NCI-H1417 (cell line): Measurements from ENCODE around the gene F3.

Experiments used
- DNase-seq, 3 experiments: peaks; one replicate each; lab custom pipeline; 2025; lab: John Stamatoyannopoulos, UW

Gene F3

DNA sequence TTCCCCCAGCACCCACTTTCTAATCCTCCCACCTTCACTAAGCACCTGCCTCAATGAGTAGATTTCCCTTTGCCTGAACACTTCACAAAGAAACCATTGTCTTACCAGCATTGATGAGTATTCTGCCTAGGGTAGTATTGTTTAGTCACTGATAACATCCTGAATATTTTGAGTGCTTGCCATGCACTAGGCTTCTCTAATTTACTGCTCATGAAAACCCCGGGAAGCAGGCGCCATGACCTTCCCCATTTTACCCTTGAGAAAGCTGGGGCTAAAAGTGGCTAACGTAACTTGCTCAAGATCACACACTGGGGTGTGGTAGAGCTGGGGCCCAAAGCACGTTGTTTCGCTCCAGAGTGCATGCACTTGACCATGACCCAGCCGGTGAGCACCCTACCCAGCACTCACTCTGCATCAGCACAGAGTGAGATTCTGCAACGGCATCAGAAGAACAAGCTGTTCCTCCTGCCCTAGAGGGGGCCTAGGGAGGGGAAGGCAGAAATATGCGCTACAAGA, 10.6 kb upstream of the F3 start:
- no peak for DNase-seq

DNA sequence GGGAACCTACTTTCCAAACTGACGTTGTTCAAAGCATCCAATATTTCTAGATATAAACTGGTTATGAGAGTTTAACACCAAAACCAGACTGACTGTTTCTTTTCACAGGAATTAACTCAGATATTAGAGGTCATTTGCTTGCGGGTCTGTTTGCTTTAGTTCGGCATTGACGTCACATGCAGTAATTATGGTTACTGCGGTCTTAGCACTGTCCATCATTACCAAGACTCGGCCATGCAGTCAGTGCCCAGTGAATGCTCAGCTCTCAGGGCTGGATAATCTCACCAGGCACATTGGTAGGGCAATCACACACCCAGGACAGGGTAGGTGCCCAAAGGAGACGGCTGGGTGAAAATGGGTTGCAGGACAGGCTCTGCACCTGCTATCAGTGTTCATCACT, 9.9 kb upstream of the F3 start:
- no peak for DNase-seq

DNA sequence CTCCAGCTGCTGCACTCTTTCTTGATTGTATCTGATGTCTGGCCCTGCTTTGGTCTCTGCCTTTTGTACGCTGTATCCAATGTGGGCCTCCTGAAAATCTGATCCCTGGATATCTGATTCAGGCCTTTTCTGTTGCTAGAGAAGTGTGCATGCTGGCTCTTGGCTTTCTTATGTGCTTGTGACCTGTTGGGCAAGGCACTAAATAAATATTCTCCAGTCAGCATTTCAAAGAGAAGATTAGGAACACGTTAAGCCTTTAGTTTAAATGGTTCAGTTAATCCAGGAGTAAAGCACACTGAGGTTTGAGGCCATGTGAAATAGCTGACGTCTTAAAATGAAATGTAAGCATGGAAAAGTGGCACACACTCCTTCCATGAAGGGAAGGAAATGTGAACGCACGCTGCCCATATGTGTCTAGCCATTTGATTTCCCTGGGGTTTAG, 9.3 kb upstream of the F3 start:
- DNase-seq = no peak

DNA sequence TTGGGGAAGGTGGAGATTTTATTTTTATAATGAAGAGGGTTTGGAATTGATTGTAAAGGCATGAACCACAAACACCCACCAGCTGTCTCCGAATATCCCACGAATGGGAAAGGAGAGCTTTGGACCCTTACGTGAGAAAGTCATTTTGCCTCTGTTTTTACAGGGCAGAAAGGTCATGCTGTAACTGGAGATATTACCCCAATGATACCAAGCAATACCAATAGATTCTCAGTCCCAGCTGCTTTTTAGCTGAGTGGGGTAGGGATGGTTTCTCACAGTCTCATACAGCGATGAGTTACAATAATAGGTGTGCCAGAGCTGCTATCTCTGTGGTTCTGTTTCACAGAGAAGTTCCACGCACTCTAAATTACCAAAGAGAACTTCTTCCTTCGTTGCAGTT, 8.8 kb upstream of the F3 start:
- DNase-seq = no peak

DNA sequence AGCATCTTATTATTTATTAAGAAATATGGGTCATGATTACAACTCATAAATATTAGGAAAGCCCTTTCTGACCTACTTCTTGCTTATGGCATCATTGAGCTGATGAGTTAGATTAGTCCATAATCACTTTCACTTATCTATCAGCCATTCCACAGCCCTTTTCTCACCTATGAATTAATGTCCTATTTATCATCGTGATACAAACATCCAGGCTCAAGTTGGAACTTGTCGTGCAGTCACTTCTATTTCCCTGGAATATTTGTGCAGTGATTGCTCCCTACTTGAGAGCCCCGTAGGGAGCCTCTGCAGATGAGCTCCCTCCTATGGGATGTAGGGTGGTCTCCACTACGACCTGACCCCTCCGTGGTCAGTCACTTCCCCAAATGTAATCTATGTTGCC, 8.1 kb upstream of the F3 start:
- DNase-seq = no peak

DNA sequence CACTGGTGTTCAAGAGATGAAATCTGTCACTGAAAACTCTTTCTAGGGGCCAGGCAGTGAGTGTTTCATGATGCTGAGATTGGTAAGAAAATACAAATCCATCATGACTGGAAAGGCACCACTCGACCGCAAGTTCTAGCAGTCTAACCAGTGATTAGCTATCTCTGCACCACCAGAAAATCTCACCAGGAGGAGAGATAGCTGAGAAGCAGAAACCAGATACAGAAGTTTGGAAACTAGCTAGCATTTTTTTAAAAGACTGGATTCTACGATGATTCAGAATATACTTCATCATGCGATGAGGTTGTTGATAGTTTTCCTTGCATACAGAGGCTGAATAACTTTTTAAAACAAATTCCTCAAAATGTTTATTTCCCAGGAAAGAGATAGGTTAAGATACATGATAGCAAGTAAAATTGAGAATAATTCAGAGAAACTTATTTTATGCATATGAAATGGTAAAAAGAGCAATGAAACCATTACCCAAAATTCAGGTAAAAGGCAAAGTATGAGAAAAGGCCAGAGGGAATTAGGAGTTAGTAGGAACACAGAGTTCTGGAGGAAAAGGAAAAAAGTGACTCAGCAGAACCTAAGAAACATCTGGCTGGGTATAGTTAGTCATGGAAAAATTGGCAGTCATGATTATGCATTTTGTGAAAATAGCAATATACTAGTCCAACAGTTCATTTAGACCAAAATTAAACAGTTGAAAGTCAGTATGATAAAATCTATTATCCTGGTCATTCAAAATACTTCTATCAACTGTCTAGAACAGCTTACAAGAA, 3.3 kb upstream of the F3 start:
- DNase-seq = no peak

DNA sequence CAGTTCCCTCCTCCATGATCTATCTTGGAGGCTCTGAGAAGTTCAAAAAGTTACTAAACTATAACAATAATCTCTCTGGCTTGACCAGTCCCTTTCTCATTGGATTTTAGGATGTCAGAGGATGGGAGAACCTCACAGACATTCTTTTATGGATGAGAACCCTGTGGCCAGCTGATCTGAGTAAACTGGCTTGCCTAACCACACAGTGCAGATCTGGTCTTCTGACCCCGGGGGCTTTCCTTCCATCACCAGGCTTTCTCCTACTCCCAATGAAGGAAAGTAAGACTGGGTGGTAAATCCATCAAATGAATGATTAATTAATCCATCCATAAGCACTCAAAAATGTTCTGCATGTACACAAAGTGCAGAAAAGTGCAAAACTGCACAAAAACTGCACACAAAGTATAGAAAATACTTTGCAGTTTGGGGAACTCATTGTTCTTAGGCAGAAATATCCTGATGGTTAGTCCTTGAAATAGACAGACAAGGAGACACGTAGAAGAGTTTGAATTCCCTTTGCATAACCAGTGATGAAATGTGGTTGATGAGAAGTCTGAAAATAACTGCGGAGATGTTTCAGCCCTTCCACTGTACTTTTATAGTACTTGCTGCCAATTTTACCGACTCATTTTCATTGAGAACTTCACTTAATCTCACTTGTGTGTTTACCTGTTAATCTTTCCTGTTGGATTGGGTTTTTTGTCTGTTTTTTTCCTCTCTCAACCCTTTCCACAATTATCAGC, 2.5 kb upstream of the F3 start:
- no peak for DNase-seq

DNA sequence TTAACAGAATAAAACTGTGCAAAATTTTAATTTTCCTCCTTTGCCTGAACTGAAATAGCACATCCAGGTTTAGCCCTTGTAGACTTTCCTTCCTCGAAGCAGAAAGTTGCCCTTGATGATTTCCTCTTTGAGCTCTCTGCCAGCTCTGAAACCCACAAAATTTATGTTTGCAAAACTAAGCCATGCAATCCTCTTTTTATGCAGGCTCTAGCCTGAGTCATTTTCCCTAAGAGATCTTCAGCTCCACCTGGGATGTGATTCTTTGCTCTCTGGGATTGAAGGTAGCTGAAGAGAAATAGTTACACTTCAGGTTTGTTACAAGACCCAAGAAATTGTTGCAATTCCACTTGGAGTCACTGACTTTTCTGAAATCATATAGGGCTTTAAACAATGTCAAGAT, 1.4 kb upstream of the F3 start:
- DNase-seq = no peak

DNA sequence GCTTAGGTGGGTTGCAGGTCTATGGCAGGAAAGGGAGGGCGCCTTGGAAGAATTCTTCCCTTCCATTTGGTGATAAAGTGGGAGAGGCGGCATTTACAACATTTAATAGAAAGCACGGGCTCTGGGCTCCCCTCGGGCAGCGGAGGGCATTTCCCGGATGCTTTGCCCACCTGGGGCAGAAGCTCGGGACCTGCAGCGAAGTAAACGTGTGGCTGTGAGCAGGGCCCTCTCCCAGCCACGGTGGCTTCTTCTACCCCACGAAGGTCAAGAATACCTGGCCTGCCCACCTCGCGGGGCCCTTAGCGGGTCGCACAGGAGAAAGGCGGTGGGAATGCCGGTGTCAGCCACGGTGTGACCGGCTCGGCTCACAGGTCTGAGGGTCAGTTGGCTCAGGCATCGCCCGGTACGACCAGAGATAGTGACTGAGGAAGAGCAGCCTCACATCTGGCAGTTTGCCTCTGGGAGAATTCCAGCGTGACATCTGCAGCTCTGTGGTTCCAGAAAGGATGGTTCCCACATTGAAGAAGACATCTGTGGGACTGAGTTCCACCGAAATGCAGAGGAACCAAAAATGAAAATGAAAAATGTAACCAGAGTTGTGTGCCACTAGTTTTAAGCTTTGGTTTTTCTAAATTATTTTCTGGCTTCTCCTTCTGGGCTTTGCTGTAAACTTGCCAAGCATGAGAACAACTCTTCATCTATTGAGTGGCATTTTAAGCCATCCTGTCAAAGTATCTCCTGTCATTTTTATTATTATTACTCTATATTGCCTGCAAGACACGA, 720 bp upstream of the F3 start:
- no peak for DNase-seq

DNA sequence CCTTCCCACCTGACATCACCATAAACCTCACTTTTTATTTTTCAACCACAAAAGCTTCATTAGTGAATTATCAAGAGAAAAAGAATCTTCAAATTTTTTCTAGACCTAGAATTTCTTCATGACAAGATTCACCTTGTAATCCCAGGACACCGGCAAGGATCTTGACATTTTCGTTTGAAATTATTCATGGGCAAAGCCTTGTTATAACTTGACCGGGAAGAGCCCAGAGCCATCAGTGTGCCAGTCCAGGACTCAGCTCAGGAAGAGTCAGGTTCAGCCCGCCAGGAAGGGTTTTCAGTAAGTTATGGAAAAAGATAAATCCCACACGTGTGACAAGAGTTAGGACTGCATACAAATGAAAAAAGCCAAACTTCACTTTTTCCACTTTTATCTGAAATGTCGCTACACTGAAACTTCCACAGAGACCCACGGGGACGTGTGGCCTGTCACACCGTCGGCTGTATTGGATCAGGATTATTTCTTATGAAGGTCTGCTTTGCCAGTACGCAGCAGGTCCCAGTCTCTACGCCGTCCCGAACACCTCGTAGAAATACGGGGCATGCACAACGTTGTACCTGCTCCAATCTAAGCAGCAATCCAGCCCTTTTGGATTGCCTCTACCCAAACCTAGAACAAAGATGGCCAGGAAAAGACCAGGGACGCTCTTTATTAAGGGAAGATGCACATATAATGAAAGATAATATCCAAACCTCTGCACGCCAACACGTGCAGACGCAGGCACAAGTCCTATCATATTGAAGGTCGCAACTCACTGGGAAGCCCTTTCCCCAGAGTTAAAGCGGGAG, 916 bp downstream of the F3 start:
- no peak for DNase-seq

DNA sequence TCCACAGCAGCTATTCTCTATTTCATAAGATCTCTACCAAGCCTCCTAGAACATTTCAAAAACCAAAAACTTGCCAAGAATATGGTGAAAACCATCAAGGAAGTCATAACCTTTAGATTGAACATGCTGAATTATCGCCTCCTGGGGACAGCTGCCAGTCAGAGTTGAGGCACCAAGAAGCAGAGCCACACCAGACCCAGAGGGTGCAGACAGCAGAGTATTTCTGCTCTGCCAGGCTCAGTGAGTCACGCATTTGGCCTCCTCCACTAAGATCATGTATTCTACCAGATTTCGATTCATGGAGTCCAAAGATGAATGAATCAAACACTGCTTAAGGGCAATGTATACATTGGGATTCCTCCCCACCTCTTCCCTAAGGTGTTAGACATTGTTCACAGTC, 2.1 kb downstream of the F3 start:
- no peak for DNase-seq

DNA sequence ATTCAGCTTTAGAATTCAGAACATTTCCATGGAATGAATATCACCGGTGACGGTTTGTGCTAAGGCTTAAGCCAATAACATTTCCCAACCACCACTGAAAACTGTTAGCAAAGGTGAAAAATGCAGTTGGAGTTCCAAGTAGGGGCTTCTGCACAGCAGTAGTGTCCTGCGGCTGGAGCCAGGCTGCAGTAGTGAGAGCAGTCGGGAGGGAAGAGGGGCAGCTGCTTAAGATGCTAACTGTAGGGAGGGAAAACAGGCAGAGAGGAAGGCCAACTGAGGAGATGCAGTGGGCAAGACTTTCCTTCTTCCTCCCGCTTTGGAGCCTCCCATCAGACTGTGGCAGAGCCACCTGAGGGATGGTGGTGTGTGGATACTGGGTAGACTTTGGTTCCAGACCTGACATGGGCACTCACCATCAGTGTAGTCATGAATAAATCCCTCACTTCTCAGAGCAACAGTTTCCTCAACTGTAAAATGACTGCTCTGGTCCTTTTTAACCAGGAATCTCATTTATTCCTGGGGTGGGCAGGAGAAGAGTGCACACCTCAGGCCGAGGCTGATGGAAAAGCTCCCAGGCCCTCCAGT, 3.2 kb downstream of the F3 start:
- no peak for DNase-seq

DNA sequence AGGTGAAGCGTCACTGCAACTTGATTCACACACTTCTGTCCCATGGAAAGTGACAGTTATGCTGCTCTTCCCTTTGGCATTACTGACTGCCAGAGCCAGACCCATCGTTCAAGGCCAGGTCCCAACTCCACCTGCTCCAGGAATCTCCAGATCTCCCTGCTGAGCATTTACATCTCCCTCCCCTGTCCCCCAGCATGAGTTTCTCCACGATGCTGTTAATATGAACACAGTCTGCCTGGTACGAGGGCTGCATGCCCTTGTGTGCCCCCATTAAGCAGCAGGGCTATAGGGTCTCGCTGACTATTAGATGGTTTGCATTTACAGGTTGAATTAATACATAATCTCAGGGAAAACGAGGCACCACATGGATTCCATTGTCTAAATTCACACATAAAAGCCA, 4.3 kb downstream of the F3 start:
- no peak for DNase-seq

DNA sequence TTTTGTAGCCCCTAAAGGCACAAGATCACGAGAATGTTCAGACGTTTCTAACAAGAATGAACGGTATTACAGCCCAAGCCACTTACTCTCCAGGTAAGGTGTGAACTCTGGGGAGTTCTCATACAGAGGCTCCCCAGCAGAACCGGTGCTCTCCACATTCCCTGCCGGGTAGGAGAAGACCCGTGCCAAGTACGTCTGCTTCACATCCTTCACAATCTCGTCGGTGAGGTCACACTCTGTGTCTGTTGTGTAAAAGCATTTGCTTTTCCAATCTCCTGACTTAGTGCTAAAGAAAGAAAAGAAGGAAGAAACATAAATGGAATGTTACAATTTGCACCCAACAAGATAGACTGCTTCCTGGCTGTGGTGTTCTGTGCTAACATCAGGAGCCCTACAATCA, 5.7 kb downstream of the F3 start:
- DNase-seq = no peak

DNA sequence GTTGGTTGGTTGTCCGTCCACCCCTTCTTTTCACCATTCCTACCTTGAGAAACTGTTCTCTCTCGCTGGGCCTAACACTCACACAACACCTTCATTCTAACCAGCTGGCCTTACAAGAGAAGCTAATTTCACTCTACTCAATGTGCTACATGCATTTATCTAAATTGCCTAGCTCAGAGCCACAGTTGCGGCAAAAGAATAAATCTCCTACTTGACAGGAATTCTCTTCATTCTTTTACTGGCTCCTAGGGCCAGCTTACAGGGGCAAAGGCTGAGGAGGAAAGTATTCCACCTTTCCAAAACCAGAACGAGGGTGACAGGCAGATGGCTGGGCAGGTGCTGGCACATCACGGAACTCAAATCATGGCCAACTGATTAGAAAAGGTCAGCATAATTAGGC, 6.5 kb downstream of the F3 start:
- DNase-seq = peak in 2 of 3 experiments; percentile 49 to 63

DNA sequence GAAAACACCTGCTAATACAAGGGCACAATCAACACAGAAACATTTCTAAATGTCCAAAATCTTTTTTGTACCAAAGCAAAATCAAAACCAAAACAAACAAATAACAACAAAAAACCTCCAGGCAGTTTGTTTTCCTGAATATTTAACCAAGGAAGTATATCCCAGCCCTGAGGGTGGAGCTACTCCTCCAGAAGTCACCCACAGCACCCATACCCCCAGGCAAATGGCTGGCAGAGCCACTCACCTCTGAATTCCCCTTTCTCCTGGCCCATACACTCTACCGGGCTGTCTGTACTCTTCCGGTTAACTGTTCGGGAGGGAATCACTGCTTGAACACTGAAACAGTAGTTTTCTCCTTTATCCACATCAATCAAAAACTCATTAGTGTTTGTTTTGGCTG, 9.5 kb downstream of the F3 start:
- peak in 1 of 3 experiments; percentile 36 for DNase-seq

DNA sequence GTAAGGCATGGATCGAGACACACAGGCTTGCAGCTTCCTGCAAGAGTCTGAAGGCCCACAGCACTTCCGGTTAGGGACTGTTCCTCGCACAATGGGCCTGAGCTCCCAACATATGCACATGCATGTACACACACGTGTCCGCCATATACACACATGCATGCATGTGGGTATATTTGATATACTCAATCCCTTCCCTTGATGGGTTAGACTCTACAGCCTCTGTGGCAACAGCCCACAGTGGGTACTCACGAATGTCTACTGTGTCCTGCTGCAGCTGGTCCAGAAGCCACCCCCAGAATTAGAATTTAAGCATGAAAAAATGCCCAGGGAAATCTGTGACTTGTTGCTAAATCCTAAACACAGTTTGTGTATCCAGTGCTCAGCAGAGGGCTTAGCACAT, 9.9 kb downstream of the F3 start:
- no peak for DNase-seq

DNA sequence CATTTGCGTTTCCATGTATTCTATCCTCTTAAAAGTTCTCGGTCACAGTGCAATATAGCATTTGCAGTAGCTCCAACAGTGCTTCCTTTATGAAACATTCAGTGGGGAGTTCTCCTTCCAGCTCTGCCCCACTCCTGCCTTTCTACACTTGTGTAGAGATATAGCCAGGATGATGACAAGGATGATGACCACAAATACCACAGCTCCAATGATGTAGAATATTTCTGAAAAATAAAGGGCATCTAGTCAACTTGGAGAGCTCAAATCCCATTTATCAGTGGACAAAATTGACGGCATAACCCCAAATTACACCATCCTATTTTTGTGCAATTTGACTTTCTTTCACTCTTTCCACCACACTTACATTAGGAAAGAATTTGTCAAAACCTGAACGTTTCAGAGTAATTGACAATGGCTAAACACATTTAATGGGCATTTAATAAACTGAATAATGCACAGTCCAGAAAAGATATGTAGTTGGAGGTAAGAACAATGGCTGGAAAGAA, 11.1 kb downstream of the F3 start:
- no peak for DNase-seq

DNA sequence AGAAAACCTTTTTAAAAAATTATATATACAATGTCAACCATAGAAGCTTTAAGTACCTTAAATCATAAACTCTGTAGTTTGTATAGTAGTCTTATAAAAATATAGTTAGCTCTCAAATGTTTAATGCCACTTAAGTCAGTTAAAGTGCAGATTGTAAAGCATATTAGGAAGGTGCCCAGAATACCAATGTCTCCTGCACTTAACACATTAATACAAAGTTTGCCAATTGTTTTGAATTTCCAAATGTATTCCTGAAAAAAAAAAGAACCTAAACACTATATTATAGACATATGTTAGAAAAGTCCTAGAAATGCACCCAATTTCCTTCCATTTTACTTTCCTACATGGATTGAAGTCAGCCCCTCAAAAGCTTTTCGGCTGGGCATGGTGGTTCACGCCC, 12.1 kb downstream of the F3 start:
- no peak for DNase-seq

DNA sequence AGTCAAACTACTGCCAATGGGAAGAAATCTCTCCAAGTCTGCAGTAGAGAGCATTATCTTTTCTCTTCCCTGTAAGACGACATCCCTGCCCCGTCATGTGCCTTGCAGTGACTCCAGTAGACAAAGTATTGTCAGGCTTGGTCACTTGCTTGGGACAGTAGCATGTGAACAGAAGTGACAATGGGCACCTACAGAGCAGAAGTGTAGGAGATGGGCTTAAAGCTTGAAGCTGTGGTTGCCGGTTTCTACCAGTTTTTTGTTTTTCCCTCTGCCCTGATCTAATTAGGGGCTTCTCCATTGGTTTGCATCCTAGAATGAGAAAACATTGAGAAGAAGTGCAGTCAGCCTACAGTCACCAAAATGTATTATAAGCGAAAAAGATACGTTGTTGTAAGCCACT, 12.7 kb downstream of the F3 start:
- no peak for DNase-seq

DNA sequence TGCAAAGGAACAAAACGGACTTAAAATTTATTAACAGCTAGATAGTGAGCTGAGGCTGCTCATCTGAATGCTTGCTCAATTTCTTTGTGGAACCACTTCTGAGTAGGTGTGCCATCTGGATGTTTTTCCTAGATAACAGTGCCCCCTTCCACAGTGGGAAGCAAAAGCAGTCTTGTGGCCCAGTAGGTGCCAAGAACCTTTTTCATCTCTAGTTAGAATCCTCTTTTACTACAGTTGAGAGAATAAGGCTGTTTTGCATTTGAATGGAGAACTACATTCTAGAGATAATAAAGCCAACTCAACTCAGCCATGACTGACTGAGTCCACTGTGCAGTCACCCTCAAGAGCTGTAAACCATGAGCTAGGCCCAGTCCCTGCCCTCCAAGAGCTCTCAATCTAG, 13.3 kb downstream of the F3 start:
- no peak for DNase-seq
